NOMO-1 treated with DMSO at 0.1 percent for 48 hours (cell line): ENCODE results near the gene PXN.
A peak's percentile ranks its signal among the peaks of the same experiment; 100 is the strongest.
"Not testable (repeated sequence)": the region's sequence is repeated elsewhere in the genome, so short reads cannot be mapped to it uniquely, and the experiment has no call there.

ENCODE experiments used
- DNase-seq: peaks from one replicate; lab custom pipeline; 2025; ENCODE audit not compliant: unreplicated experiment; lab: John Stamatoyannopoulos, UW

PXN gene

GRCh38 chr12:120242275-120242799 lies 23.2 kb downstream of the PXN start:
- no peak for DNase-seq

GRCh38 chr12:120241561-120242274 lies 23.8 kb downstream of the PXN start:
- no peak for DNase-seq

- no peak for DNase-seq
These were observed 25.1 kb downstream of the PXN start for GRCh38 chr12:120240495-120240833.

- no peak for DNase-seq
These were observed 25.6 kb downstream of the PXN start for GRCh38 chr12:120239776-120240494.

- DNase-seq, result no peak
These were observed 26.6 kb downstream of the PXN start for GRCh38 chr12:120238839-120239445.

- no peak for DNase-seq
These were observed 27.3 kb downstream of the PXN start for GRCh38 chr12:120238217-120238616.

- peak; percentile 20 for DNase-seq
These were observed 28.0 kb downstream of the PXN start for GRCh38 chr12:120237360-120238171.

- not testable (repeated sequence) for DNase-seq
These were observed 28.7 kb downstream of the PXN start for GRCh38 chr12:120236809-120237208.

- DNase-seq, result no peak
These were observed 29.9 kb downstream of the PXN start for GRCh38 chr12:120235369-120236323.

GRCh38 chr12:120234643-120235368 lies 30.7 kb downstream of the PXN start:
- DNase-seq, result no peak

GRCh38 chr12:120231316-120232011 lies 34.1 kb downstream of the PXN start:
- peak; percentile 86 for DNase-seq

- no peak for DNase-seq
These were observed 34.6 kb downstream of the PXN start for GRCh38 chr12:120230974-120231315.

GRCh38 chr12:120230326-120230973 lies 35.1 kb downstream of the PXN start:
- no peak for DNase-seq

- no peak for DNase-seq
These were observed 35.8 kb downstream of the PXN start for GRCh38 chr12:120229487-120230325.

- no peak for DNase-seq
These were observed 36.5 kb downstream of the PXN start for GRCh38 chr12:120229071-120229486.

GRCh38 chr12:120228291-120229070 lies 37.0 kb downstream of the PXN start:
- DNase-seq, result peak; percentile 83

- DNase-seq, result no peak
These were observed 37.6 kb downstream of the PXN start for GRCh38 chr12:120228041-120228290.
